Liver (tissue), 6 donors: ENCODE results near the gene SMPD3. TPM values are rescaled to one million over a fixed set of nuclear protein-coding genes. Genes with fewer than 3 reads are reported as not detected.

ENCODE experiments used
- GABPA ChIP-seq, 2 donors: IDR thresholded peaks in 1 of 2; conservative IDR thresholded peaks in 1 of 2; 2 replicates each; pipeline ENCODE4 v1.6.1; 2016; ENCODE audit warnings: antibody characterized with exemption in 2 of 2, mild to moderate bottlenecking in 1 of 2, moderate library complexity in 1 of 2
- ZBTB33 ChIP-seq: IDR thresholded peaks from 2 replicates; pipeline ENCODE4 v1.6.1; 2016; ENCODE audit warnings: antibody characterized with exemption
- polyA plus RNA-seq, 2 donors: library from polyadenylated mRNA; stranded (reverse) in 1 of 2; unstranded in 1 of 2; fragments of 200-250 nt in 1 of 2; fragments of >200 nt in 1 of 2; fragmentation: Nextera tagmentation in 1 of 2; extraction: Ambion mirVana in 1 of 2; gene quantifications; one replicate each; pipeline versions ENCODE4 v1.2.1 to v1.2.3, GENCODE V29; 2013 to 2015
- small RNA-seq: library from RNA; depleted of rRNA; stranded (forward); fragments of <200 nt; gene quantifications from one replicate; pipeline ENCODE3, GENCODE V24; 2014
- total RNA-seq, 2 donors: library from RNA; depleted of rRNA; stranded (reverse); fragments of >200 nt; gene quantifications; one replicate each; pipeline ENCODE4 v1.2.3, GENCODE V29; 2014
- donor health status: healthy.
- donor health status: healthy.
- donor health status: healthy.

The SMPD3 gene
- total and polyA plus RNA-seq, 4 donors = 0.33 to 10.6 (median 2.7) TPM

- TF ChIP-seq GABPA (IDR thresholded peaks at IDR 0.05 in 1 of 2, conservative IDR thresholded peaks at IDR 0.05 in 1 of 2) (no peak), ZBTB33 (no peak)
These were observed 138.5 kb downstream of the SMPD3 start (continued) for GRCh38 chr16:68309799-68310198.

Small RNA genes within 50 kb of the gene (small RNA-seq; reads per million reads assigned to genes)
- not detected for gene RF00019
- not detected for gene RNU4-30P

Other genes starting within 250 kb of the SMPD3 start
- 10 to 100 TPM; 21.0 to 84.8 TPM for gene ESRP2, start 212.4 kb downstream of the SMPD3 start, total RNA-seq
- 10 to 100 TPM; 41.6 to 49.8 TPM for gene ESRP2, start 212.4 kb downstream of the SMPD3 start, polyA plus RNA-seq
- gene PLA2G15, start 203.1 kb downstream of the SMPD3 start, total RNA-seq = 10 to 100 TPM; 16.2 to 19.8 TPM
- 10 to 100 TPM in 1 of 2 donors, 1 to 10 TPM in 1; 4.5 to 13.9 TPM for gene PLA2G15, start 203.1 kb downstream of the SMPD3 start, polyA plus RNA-seq
- gene SLC7A6, start 184.0 kb downstream of the SMPD3 start, total RNA-seq = 1 to 10 TPM; 2.5 to 4.9 TPM
- gene SLC7A6, start 184.0 kb downstream of the SMPD3 start, polyA plus RNA-seq = 1 to 10 TPM; 1.2 to 1.3 TPM
- gene SLC7A6OS, start 137.6 kb downstream of the SMPD3 start, total RNA-seq = 1 to 10 TPM; 6.2 to 8.3 TPM
- 1 to 10 TPM; 2.6 to 4.8 TPM for gene SLC7A6OS, start 137.6 kb downstream of the SMPD3 start, polyA plus RNA-seq
- 10 to 100 TPM; 20.6 to 31.5 TPM for gene PRMT7, start 137.5 kb downstream of the SMPD3 start, total RNA-seq
- gene PRMT7, start 137.5 kb downstream of the SMPD3 start, polyA plus RNA-seq = 10 to 100 TPM; 10.7 to 14.4 TPM
- 10 to 100 TPM in 1 of 2 donors, 1 to 10 TPM in 1; 7.3 to 18.9 TPM for gene ZFP90, start 90.8 kb upstream of the SMPD3 start, total RNA-seq
- gene ZFP90, start 90.8 kb upstream of the SMPD3 start, polyA plus RNA-seq = 1 to 10 TPM; 2.1 to 3.8 TPM
- gene CDH3, start 196.8 kb upstream of the SMPD3 start, total RNA-seq = under 1 TPM; 0.08 to 0.19 TPM
- gene CDH3, start 196.8 kb upstream of the SMPD3 start, polyA plus RNA-seq = not detected